Gastroesophageal sphincter (tissue), 4 donors: Measurements from ENCODE around the gene TCIRG1. TPM values are rescaled to one million over a fixed set of nuclear protein-coding genes. Genes with fewer than 3 reads are reported as not detected.

Experiments used
- ATAC-seq: fragments of 150-250 bp; one replicate; pipeline ENCODE4 v1.9.1; 2016; ENCODE audit warnings: mild to moderate bottlenecking, moderate library complexity
- H3K27ac ChIP-seq, 4 donors: fragments of 200-600 bp; sonication (generic) in 3 of 4; 1 replicate in 3 of 4; 2 replicates in 1 of 4; pipeline ENCODE4 v1.5.1; 2016 to 2019
- H3K27me3 ChIP-seq: fragments of 200-600 bp; sonication (generic); one replicate; pipeline ENCODE4 v1.5.1; 2019
- H3K36me3 ChIP-seq, 2 donors: fragments of 200-600 bp; sonication (generic); one replicate each; pipeline ENCODE4 v1.5.1; 2019; ENCODE audit warnings: control low read depth in 1 of 2
- H3K4me1 ChIP-seq, 3 donors: fragments of 200-600 bp; sonication (generic); 1 replicate in 2 of 3; 2 replicates in 1 of 3; pipeline ENCODE4 v1.5.1; 2016 to 2019; ENCODE audit warnings: control low read depth in 2 of 3
- H3K4me3 ChIP-seq, 2 donors: fragments of 200-600 bp; sonication (generic); one replicate each; pipeline ENCODE4 v1.5.1; 2019; ENCODE audit warnings: mild to moderate bottlenecking in 1 of 2, moderate library complexity in 1 of 2
- H3K9me3 ChIP-seq, 3 donors: fragments of 200-600 bp; sonication (generic); one replicate each; pipeline ENCODE4 v1.5.1; 2017 to 2019; ENCODE audit warnings: control low read depth in 2 of 3
- CTCF ChIP-seq, 4 experiments: fragments of 200-600 bp in 2 of 4; fragments of 450-650 bp in 2 of 4; sonication (generic) in 1 of 4; IDR thresholded peaks; one replicate each; pipeline ENCODE4 v1.5.1; 2017 to 2019; ENCODE audit warnings: antibody characterized with exemption in 4 of 4, mild to moderate bottlenecking in 2 of 4, moderate library complexity in 2 of 4
- EP300 ChIP-seq: sonication (generic); formaldehyde crosslinking; IDR thresholded peaks from one replicate; pipeline ENCODE4 v1.6.1; 2017; ENCODE audit warnings: antibody characterized with exemption, mild to moderate bottlenecking
- POLR2A ChIP-seq, 2 donors: fragments of 450-650 bp; IDR thresholded peaks; one replicate each; pipeline ENCODE4 v1.6.1; 2017; ENCODE audit warnings: antibody characterized with exemption in 2 of 2, mild to moderate bottlenecking in 2 of 2, moderate library complexity in 1 of 2
- POLR2AphosphoS5 ChIP-seq: sonication (generic); formaldehyde crosslinking; IDR thresholded peaks from one replicate; pipeline ENCODE4 v1.6.1; 2017; ENCODE audit warnings: antibody characterized with exemption
- whole genome bisulfite sequencing, 2 donors: methylation state at CpG; one replicate each; pipeline ENCODE4 v1.1.5; 2018; ENCODE audit warnings: low coverage in 1 of 2; 5-methylcytosine and 5-hydroxymethylcytosine counted together
- total RNA-seq, 4 donors: library from RNA; depleted of rRNA; stranded (reverse); fragments of >200 nt; gene quantifications; one replicate each; pipeline ENCODE4 v1.1.0, GENCODE V29; 2016

Gene TCIRG1
- total RNA-seq, 4 donors from 2014 or later = 44.5 to 140 (median 81.2) TPM

- TF ChIP-seq POLR2A (IDR thresholded peaks at IDR 0.05) = peak in 1 of 2 donors; percentile 8
- no peak for TF ChIP-seq EP300
- H3K4me3 ChIP-seq = no peak overlapping the region
- H3K4me1 ChIP-seq = peaks cover 0 to 59% (median 12%) of the 10 kb centered on the region in 3 donors
- peak overlapping the region in 3 of 4 donors; percentile 84 to 87 (median 87) for H3K27ac ChIP-seq
- WGBS, 2 donors = 40 to 60% methylated on average over 2 to 3 of the region's 27 CpGs
- H3K27me3 ChIP-seq = no peaks in the 10 kb centered on the region
- ATAC-seq = no peak
- no peaks in the 10 kb centered on the region for H3K9me3 ChIP-seq
- H3K36me3 ChIP-seq = no peaks in the 10 kb centered on the region
These were observed 30.2 kb upstream of the TCIRG1 start for GRCh38 chr11:68008381-68009337.

GRCh38 chr11:68009391-68010089, 29.3 kb upstream of the TCIRG1 start:
- 64 to 74% methylated on average over 7 to 12 of the region's 12 CpGs for WGBS, 2 donors
- H3K4me3 ChIP-seq = peak overlapping the region in 1 of 2 donors; percentile 46

DNA sequence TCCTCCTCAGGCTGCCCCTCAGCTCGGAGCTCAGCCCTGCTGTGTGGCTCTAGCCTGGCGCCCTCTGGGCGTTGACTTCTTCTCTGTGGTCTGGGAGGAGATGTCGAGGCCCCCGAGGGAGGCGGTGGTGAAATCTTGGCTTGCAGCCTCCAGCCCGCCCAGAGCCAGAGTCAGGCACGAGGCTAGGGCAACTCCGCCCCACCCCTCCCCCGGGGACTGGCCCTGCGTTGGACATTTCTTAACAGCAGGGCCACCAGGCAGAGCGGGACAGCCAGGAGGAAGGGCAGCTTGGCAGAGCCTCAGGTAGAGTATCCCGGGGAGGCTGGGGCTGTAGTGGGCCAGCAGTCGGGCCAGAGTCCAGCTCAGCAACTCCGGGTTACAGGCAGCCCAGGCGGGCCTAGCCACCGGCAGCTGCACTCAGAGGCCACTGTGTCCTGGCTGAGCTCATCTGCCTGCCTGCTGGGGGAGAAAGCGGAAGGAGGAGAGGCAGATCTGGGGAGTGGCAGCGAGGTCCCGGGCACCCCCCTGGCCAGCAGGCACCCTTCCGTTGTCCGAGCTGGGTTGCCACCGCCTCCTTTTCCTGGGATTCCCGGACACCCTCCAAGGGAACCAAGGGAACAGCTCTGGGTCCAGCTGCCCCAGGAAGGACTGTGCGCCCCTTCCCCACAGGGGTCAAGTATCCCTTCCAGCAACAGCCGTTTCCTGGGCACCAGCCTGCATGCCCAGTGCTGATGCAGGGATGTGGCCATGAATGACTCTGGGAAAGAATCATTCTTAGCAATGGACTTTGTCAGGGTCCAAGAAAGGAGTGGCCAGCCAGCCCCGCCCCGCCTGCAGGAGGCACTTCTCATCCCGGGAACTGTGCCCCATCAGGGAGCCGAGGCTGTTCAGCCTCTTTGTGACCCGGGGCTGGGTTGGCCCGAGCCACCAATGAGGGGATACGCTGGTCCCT, 28.5 kb upstream of the TCIRG1 start, which contains the start of gene ALDH3B1:
Gene ALDH3B1, plus strand, starts transcription at position 238 of the 952 bp plus-strand sequence. CDS start 4,971 bp downstream, outside the sequence.
- no peaks in the 10 kb centered on the region for H3K27me3 ChIP-seq
- peak within 1 kb of the TSS; percentile 12 to 87 (median 86) for H3K27ac ChIP-seq
- peak; percentile 93 for ATAC-seq
- H3K4me1 ChIP-seq = peaks cover 0 to 64% (median 12%) of the 10 kb centered on the region in 3 donors
- no peak for TF ChIP-seq EP300
- peak in 2 of 4 experiments; percentile 2 to 17 for TF ChIP-seq CTCF (IDR thresholded peaks at IDR 0.05)
- TF ChIP-seq POLR2A (IDR thresholded peaks at IDR 0.05) = peak; percentile 46 to 47
- peak; percentile 71 for TF ChIP-seq POLR2AphosphoS5
- no peaks in the 10 kb centered on the region for H3K9me3 ChIP-seq
- 62% methylated on average over 2 of the region's 33 CpGs; no CpG with 5 or more reads in 1 of the 2 donors for WGBS, 2 donors
- peak within 1 kb of the TSS; percentile 3 to 46 for H3K4me3 ChIP-seq
- H3K36me3 ChIP-seq = no peaks in the 10 kb centered on the region

More at GRCh38 chr11:68009391-68010089, 29.3 kb upstream of the TCIRG1 start:
- TF ChIP-seq EP300 = no peak
- TF ChIP-seq CTCF (IDR thresholded peaks at IDR 0.05) = no peak
- no peak for TF ChIP-seq POLR2A (IDR thresholded peaks at IDR 0.05)
- no peak for TF ChIP-seq POLR2AphosphoS5
- ATAC-seq = no peak
- Histone ChIP-seq H3K36me3 (no peaks in the 10 kb centered on the region), H3K27ac (peak overlapping the region; percentile 12 to 87 (median 86)), H3K9me3 (no peaks in the 10 kb centered on the region), H3K27me3 (no peaks in the 10 kb centered on the region), H3K4me1 (peaks cover 0 to 61% (median 12%) of the 10 kb centered on the region in 3 donors)

DNA sequence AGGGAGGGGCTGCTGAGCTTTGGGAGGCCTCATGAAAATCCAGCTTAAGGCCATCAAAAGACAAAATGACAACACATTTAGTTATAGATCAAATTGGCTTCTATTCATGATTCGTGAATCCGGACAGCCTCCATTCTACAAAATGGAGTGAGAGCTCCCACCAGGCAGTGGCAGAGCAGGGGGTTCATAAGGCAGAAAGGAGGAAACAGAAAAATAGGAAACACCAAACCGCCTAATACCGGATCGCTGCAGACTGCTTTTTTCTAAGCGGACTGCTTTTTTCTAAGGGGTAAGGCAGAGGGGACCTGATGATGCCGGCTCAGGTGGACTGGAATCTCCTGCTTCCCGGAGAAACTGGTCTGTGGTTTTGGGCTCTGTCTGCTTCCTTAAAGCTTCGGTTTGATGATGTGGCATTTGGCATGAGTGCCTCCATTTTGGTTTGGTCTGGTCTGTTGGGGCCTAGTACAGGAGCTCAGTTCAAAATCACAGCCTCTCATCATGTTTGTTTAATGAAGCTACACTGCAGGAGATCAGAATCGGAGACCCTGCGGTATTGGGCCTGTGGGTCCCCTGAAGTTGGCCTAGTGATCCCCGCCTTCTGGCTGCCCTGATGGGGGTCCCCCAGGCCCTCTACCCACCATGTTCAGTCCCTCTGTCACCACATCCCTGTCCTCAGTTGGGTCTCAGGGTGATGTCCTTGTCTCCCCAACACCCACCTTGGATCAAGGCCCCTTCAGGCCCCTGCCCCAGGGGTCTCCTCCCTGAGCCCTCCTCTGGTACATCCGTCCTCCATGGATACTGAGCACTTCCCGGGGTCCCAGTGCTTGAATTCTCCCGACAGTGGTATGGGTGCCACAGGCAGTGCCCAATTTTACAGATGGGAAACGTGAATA, 27.5 kb upstream of the TCIRG1 start:
- Histone ChIP-seq H3K4me1 (peaks cover 0 to 64% (median 12%) of the 10 kb centered on the region in 3 donors), H3K36me3 (no peaks in the 10 kb centered on the region), H3K9me3 (no peaks in the 10 kb centered on the region), H3K27me3 (no peaks in the 10 kb centered on the region), H3K27ac (peak overlapping the region in 3 of 4 donors; percentile 84 to 87 (median 87)), H3K4me3 (peak overlapping the region in 1 of 2 donors; percentile 46)
- ATAC-seq = no peak
- TF ChIP-seq CTCF (IDR thresholded peaks at IDR 0.05) (no peak), EP300 (no peak), POLR2A (IDR thresholded peaks at IDR 0.05) (no peak), POLR2AphosphoS5 (no peak)
- WGBS, 2 donors = 70 to 93% methylated on average over 6 to 9 of the region's 16 CpGs
